ENCODE measurements around the gene PJA2.

The PJA2 gene

DNA sequence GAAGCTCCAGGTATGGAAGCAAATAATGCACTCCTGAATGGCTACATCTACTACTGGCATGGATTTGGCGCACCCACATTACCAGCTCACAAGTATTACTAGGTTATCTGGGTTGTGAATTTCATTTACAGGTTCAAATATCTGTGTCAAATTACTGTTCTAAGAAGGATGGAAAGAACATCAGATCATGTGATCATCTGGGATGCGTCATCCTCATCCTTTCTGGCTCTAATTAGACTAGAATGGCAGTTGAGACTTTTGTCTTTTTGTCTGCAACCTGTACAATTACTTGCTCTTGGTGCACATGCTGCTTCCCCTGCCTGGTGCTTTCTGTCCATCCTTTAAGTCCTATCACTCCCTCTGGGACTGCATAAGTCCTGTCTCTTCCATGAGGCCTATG lies 64.1 kb downstream of the PJA2 start:
- DNase-seq: no peak

GRCh38 chr5:109340351-109340750 lies 69.4 kb downstream of the PJA2 start:
- DNase-seq: no peak

- DNase-seq: no peak
Measured at GRCh38 chr5:109335114-109335513, 74.7 kb downstream of the PJA2 start.

DNA sequence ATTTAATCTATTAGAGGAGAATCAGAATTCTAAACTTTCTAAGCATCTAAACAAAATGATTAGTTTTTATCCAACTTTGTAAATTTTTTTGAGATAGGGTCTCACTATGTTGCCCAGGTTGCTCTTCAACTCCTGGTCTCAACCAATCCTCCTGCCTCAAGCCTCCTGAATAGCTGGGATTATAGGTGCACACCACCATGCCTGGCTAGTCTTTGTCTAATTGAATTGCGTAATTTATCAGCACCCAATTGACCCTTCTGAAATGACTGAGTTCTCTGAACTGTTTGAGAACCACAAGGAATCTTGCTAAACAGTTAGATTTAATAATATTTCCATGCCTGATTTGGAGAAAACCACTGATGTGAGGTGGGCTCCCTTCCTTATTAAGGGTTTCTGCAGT lies 75.7 kb downstream of the PJA2 start:
- no peak for DNase-seq

- no peak for DNase-seq
Measured at GRCh38 chr5:109329333-109330237, 80.2 kb downstream of the PJA2 start.

- no peak for DNase-seq
Measured at GRCh38 chr5:109328626-109329025, 81.1 kb downstream of the PJA2 start.

DNA sequence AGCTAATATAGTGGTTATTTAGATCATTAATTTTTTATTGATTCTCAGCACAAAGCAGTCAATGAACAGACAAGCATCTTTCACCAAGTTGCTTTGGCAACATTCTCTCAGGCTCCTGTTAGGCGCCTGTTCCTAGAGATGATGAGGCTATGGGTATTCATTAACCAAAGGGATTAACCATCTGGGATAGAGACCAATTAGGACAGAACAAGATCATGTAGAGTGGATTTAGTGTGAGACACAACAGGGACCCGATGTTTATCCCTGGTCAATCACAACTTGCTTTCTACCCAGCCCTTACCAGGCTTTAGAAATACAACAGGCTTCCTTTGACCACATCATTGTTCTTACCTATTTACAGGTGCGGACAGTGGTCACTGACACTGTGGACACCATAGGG lies 82.2 kb downstream of the PJA2 start:
- no peak for DNase-seq

DNA sequence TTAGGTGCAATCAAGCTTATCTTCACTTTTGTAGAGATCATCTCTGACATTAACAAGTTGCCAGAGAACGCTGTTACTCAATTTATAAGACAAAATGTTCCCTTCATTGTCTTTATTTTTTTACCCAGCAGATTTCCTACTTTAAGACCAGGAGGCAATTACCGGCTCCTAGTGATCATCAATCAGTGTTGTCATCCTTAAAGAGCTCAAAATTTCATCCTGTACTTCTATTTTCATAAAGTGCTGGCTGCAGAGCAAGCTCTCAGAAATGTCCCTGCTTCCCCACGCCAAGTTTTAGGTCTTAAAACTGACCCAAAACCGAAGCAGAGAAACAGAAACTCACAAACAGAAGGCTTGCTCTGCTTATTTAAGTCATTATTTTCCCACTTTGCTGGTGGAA lies 82.9 kb downstream of the PJA2 start:
- DNase-seq: no peak

GRCh38 chr5:109325456-109325855 lies 84.3 kb downstream of the PJA2 start:
- no peak for DNase-seq

GRCh38 chr5:109324931-109325330 lies 84.8 kb downstream of the PJA2 start:
- no peak for DNase-seq

GRCh38 chr5:109324351-109324750 lies 85.4 kb downstream of the PJA2 start:
- no peak for DNase-seq

DNA sequence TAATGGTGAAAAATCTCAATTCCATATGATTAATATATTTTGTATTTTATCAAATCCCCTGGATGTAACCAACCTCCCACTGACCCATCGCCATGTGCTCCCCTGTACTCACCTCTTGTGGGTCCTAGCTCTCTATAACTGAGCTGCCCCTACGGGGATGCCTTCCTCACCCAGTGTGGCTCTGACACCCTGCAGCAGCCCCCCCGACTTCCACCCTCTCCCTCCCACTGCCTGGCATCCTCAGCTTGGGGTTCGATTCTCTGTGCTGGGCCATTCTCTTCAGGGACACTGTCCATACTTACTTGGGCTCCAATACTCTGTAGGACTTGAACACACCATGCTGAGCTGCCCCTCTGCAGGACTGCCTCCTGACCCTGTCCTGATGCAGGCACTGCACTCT lies 87.1 kb downstream of the PJA2 start:
- no peak for DNase-seq

DNA sequence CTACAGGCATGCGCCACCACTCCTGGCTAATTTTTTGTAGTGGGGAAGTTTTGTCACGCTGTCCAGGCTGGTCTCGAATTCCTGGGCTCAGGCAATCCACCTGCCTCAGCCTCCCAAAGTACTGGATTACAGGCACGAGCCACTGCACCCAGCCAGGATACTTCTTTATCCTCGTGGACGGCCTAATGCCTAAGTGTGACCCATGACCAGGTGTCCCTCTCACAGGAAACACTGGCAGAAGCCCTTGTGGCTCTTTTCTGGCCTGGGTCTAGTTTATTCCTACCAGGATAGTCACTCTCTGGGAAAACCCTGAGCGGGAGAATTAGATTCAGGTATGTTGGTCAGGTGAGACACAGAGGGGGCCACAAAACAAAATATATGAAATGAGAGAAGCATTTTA lies 90.4 kb downstream of the PJA2 start:
- DNase-seq: no peak

- DNase-seq: no peak
Measured at GRCh38 chr5:109318455-109319108, 91.2 kb downstream of the PJA2 start.

DNA sequence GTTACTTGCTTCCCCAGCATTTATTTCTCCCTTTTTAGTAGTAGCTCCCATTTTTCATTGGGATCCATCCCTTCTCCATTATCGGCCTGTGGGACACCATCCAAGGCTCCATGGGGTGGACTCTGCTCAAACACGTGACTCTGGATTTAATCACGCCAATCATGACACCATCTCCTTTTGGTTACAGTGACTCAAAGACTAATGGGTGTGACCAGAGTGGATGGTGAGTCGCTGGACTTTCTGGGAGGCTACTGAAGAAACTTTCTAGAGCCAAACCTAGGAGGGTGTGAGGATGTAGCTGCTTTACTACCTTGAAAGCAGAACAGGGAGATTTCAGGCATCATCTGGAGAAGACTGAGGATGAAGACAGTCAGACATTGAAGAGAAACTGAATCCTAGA lies 93.1 kb downstream of the PJA2 start:
- no peak for DNase-seq

DNA sequence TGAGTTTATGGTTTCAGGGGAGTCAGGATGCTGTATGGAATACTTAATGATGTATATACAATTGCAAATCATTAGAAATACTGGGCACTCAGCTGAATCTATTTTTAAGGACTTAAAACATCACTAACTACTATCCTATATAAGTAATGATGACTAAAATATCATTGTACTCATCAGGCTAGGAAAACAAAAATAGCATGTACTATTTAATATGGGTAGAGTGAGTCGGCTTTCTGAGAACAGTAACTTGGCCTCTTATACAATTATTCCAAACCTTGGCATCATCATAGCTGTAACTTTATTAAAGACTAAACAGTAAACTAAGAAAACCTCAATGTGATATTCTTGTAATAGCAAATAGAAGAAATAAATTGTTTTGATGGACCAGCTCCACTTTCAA lies 94.5 kb downstream of the PJA2 start:
- DNase-seq: no peak

- DNase-seq: no peak
Measured at GRCh38 chr5:109313127-109313526, 96.6 kb downstream of the PJA2 start.

DNA sequence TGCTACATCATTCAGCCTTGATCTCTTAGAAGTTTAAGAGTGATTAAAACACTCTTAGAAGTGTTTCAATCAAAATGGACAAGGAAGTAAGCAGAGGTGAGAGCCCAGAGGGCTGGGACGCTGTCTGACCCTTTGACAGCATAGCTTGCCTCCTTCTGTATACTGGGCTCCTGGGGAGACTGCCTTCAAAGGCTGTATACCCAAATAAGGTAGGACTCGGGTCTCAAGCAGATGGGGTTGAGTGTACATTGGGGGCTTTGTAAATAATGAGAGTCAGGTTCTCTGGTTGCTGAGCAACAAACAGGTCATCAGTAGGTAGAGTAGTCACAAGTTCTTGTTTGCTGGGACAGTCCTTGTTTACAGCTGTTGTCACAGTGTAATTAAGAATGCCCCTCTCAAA lies 97.1 kb downstream of the PJA2 start:
- DNase-seq: no peak

DNA sequence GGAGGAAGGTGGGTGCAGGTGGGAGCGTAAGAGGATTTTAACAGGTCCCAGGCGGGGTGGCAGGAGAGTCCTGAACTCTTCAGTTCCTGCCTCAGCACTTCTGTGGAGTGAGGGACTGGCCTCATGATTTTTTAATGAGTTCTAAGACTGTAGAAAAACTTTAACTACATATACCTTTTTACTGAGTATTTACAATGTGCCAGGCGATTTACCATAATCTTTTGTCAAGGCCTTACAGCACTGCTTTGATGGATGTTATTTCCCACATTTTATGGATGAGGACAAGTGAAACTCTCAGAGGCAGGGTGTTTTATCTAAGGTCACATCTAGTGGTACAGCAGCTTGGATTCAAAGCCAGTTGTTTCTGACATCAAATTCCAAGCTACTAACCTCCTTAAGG lies 99.5 kb downstream of the PJA2 start:
- DNase-seq: no peak

DNA sequence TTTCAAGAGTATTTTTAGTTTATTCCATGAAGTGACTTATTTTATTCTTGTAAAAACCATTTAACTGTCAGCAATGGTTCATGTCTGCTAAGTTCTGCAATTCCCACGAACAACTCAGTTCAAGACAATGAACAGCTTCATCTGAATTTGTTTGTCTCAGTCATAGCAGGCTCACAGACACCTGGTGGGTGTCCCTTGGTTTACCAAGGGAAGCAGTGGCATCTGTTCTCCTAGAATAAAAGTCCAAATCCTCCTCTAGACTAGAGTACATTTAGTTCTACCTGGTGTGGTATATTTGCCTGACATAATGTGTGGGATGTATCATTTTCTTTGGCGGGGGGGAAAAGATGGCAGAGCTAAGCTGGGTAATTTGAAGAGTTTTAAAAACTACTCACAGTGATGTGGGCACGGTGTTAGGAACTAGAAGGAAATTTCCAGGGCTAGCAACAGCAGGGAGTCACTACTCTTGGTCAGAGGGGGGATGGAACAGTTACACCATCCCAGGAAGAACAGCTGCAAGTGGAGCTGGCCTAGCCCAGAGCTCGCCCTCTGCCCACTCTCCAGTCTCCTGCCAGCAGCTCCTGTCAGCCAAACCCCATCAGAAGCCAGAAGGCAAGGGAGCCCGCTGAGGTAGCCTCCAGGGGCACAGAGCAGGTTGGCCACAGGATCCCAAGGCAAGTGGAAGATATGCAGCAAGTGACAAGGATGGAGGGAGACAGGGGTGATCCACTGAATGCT lies 100.3 kb downstream of the PJA2 start:
- no peak for DNase-seq

DNA sequence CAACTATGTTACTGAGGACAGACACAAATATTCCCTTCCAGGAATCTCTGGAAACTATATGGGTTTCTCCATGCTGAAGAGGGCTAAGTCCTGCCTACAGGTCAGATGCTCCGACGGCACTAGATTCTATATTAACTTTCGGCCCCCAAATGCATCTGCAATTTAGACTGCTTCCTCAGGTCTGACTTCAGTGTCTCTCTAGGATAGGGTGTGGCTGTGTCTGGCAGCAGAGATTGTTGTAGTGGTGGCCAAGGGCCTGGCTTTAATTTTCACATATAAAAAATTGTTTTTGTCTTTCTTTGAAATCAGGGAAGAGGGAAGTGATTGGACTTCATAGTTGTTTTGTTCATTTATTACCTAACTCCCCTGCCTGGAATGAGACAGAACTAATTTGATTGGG lies 101.8 kb downstream of the PJA2 start:
- no peak for DNase-seq

DNA sequence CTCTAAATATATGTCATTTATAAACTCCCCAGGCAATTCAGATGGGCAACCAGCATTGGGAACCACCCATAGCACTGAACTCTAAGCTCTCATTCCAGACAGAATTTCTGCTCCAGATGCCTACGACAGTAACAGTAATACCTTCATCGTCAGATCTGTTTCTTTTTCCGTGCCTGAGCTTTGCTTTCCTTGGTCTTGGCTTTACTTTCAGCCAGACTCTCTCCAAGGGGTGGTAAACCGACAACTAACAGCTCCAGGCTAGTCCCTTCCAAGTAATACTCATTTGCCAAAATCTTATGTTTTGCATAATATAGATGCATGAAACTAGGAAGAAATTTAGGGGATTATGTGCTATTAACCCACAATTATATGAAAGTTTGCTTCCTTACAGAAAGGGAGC lies 102.3 kb downstream of the PJA2 start:
- no peak for DNase-seq

- no peak for DNase-seq
Measured at GRCh38 chr5:109305352-109305751, 104.4 kb downstream of the PJA2 start.

DNA sequence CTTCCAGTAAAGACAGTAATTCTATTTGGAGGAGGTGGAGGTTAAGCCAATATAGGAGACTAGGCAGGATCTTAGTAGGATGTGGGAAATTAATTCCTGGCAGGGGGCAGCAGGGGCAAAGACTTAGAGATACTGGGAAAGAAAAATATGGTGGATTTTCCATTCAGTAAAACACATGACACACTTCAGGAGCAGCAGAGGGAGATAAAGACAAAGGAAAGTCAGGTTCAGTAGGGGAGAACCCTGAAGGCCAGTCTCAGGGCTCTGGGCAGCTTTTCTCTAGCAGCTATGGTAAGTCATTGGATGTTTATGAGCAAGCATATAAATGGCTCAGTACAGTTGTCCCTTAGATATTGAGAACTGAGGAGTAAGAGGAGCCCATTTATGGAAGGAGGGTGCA lies 105.5 kb downstream of the PJA2 start:
- DNase-seq: no peak

Data from activated naive CD4-positive, alpha-beta T cell treated with anti-CD3 and anti-CD28 coated beads, Interleukin-2, amount 50 U/mL, for 16 hours (primary cell).